HepG2 (cell line): Measurements from ENCODE around the gene CMTM2. TPM values are rescaled to one million over a fixed set of nuclear protein-coding genes. Genes with fewer than 3 reads are reported as not detected.

ENCODE experiments used
- ATAD3A ChIP-seq: sonication (generic); formaldehyde crosslinking; IDR thresholded peaks from 2 replicates; pipeline ENCODE4 v1.4.0; 2020; ENCODE audit warnings: missing genetic modification reagents
- ATF7 ChIP-seq, 2 experiments: fragments of 450-650 bp in 1 of 2; sonication (generic) in 1 of 2; formaldehyde crosslinking in 1 of 2; IDR thresholded peaks; 2 replicates each; pipeline versions ENCODE4 v1.4.0 to v1.6.1; 2016 to 2020; ENCODE audit warnings: antibody characterized with exemption in 1 of 2, mild to moderate bottlenecking in 1 of 2, missing genetic modification reagents in 1 of 2
- CREB1 ChIP-seq, 2 experiments: fragments of 450-650 bp in 1 of 2; IDR thresholded peaks; 2 replicates each; pipeline ENCODE4 v1.6.1; 2016 to 2017; ENCODE audit warnings: control low read depth in 1 of 2, mild to moderate bottlenecking in 1 of 2, missing compliant biosample characterization in 1 of 2, missing genetic modification characterization in 1 of 2
- EEA1 ChIP-seq: sonication (generic); formaldehyde crosslinking; IDR thresholded peaks from 2 replicates; pipeline ENCODE4 v1.5.1; 2020; ENCODE audit warnings: mild to moderate bottlenecking, missing genetic modification reagents, borderline replicate concordance
- ELF3 ChIP-seq: IDR thresholded peaks from 2 replicates; pipeline ENCODE4 v1.6.1; 2016; ENCODE audit warnings: missing genetic modification reagents, missing compliant biosample characterization
- HCFC1 ChIP-seq: fragments of 150-350 bp; IDR thresholded peaks from 2 replicates; pipeline ENCODE4 v1.6.1; 2014; ENCODE audit warnings: low read depth, low read length
- HMG20B ChIP-seq: conservative IDR thresholded peaks from 2 replicates; pipeline ENCODE4 v1.6.1; 2016; ENCODE audit warnings: missing genetic modification reagents, missing compliant biosample characterization
- MAZ ChIP-seq, 2 experiments: sonication (generic) in 1 of 2; formaldehyde crosslinking in 1 of 2; IDR thresholded peaks; 2 replicates each; pipeline versions ENCODE4 v1.5.0 to v1.6.1; 2012 to 2020; ENCODE audit warnings: low read depth in 2 of 2, mild to moderate bottlenecking in 2 of 2, borderline replicate concordance in 1 of 2, improper control_type of control experiment in 1 of 2, low read length in 1 of 2, missing genetic modification reagents in 1 of 2, moderate library complexity in 1 of 2
- MXD4 ChIP-seq: IDR thresholded peaks from 2 replicates; pipeline ENCODE4 v1.6.1; 2016; ENCODE audit warnings: mild to moderate bottlenecking, missing biosample characterization, missing genetic modification reagents
- NFATC3 ChIP-seq: sonication (generic); formaldehyde crosslinking; IDR thresholded peaks from 2 replicates; pipeline ENCODE4 v1.5.1; 2020; ENCODE audit warnings: mild to moderate bottlenecking, missing genetic modification reagents
- PCBP1 ChIP-seq: fragments of 200-400 bp; formaldehyde crosslinking; IDR thresholded peaks from 2 replicates; pipeline ENCODE4 v1.6.1; 2017; ENCODE audit warnings: mild to moderate bottlenecking, low read depth, low read length, borderline replicate concordance
- PHF8 ChIP-seq: sonication (generic); formaldehyde crosslinking; IDR thresholded peaks from 2 replicates; pipeline ENCODE4 v1.5.0; 2020; ENCODE audit warnings: missing genetic modification reagents
- PITX1 ChIP-seq: sonication (generic); formaldehyde crosslinking; IDR thresholded peaks from 2 replicates; pipeline ENCODE4 v1.5.1; 2020; ENCODE audit warnings: mild to moderate bottlenecking, missing genetic modification reagents
- REPIN1 ChIP-seq: sonication (generic); formaldehyde crosslinking; IDR thresholded peaks from 2 replicates; pipeline ENCODE4 v1.8.0; 2022; ENCODE audit warnings: missing genetic modification reagents, low read depth, mild to moderate bottlenecking, borderline replicate concordance
- RFXAP ChIP-seq: sonication (generic); formaldehyde crosslinking; IDR thresholded peaks from 2 replicates; pipeline ENCODE4 v1.4.0; 2020; ENCODE audit warnings: missing genetic modification reagents, borderline replicate concordance
- RNF219 ChIP-seq: sonication (generic); formaldehyde crosslinking; IDR thresholded peaks from 2 replicates; pipeline ENCODE4 v1.5.0; 2020; ENCODE audit warnings: mild to moderate bottlenecking, missing genetic modification reagents
- SIX1 ChIP-seq: sonication (generic); formaldehyde crosslinking; IDR thresholded peaks from 2 replicates; pipeline ENCODE4 v1.4.0; 2020; ENCODE audit warnings: missing genetic modification reagents, borderline replicate concordance
- SMC3 ChIP-seq: IDR thresholded peaks from 2 replicates; pipeline ENCODE4 v1.6.1; 2011; ENCODE audit warnings: low read length, improper control_type of control experiment
- TAF15 ChIP-seq: fragments of 200-400 bp; formaldehyde crosslinking; IDR thresholded peaks from one replicate; pipeline ENCODE4 v1.6.1; 2018; ENCODE audit warnings: mild to moderate bottlenecking, low read depth, low read length; ENCODE audit not compliant: poor library complexity, severe bottlenecking
- ZBTB43 ChIP-seq: sonication (generic); formaldehyde crosslinking; conservative IDR thresholded peaks from 2 replicates; pipeline ENCODE4 v1.4.0; 2020; ENCODE audit warnings: missing genetic modification reagents
- ZKSCAN5 ChIP-seq: sonication (generic); formaldehyde crosslinking; IDR thresholded peaks from 2 replicates; pipeline ENCODE4 v1.5.1; 2020; ENCODE audit warnings: mild to moderate bottlenecking, missing genetic modification reagents
- ZMAT3 ChIP-seq: sonication (generic); formaldehyde crosslinking; conservative IDR thresholded peaks from 2 replicates; pipeline ENCODE4 v1.7.0; 2021; ENCODE audit warnings: missing genetic modification reagents
- ZNF143 ChIP-seq: sonication (generic); formaldehyde crosslinking; IDR thresholded peaks from 2 replicates; pipeline ENCODE4 v1.4.0; 2020; ENCODE audit warnings: missing genetic modification reagents
- ZNF234 ChIP-seq: sonication (generic); formaldehyde crosslinking; conservative IDR thresholded peaks from 2 replicates; pipeline ENCODE4 v1.5.1; 2020; ENCODE audit warnings: mild to moderate bottlenecking, missing genetic modification reagents
- ZNF468 ChIP-seq: sonication (generic); formaldehyde crosslinking; IDR thresholded peaks from 2 replicates; pipeline ENCODE4 v1.8.0; 2022; ENCODE audit warnings: mild to moderate bottlenecking, moderate library complexity, missing genetic modification reagents
- ZNF644 ChIP-seq: IDR thresholded peaks from 2 replicates; pipeline ENCODE4 v1.6.1; 2016; ENCODE audit warnings: low read depth
- ZNF747 ChIP-seq: sonication (generic); formaldehyde crosslinking; IDR thresholded peaks from 2 replicates; pipeline ENCODE4 v1.8.1; 2023; ENCODE audit warnings: missing genetic modification reagents, mild to moderate bottlenecking, borderline replicate concordance
- polyA plus RNA-seq, 8 experiments: library from polyadenylated mRNA; depleted of rRNA in 3 of 8; stranded (reverse) in 7 of 8; unstranded in 1 of 8; fragments of >200 nt; fragmentation: Illumina TruSeq in 4 of 8; extraction: Trizol in 4 of 8; gene quantifications; 2 replicates each; pipeline versions ENCODE4 v1.2.1 to v1.2.3, GENCODE V29; 2011 to 2016; ENCODE audit warnings: low read depth in 4 of 8, missing spikeins in 1 of 8, mixed read lengths in 1 of 8; ENCODE audit not compliant: insufficient read depth in 1 of 8
- total RNA-seq, 5 experiments: library from RNA; depleted of rRNA; stranded (reverse); fragments of >200 nt; fragmentation: Illumina TruSeq; extraction: Trizol; gene quantifications; 2 replicates each; pipeline ENCODE4 v1.2.3, GENCODE V29; 2016; ENCODE audit warnings: low read depth in 1 of 5

The CMTM2 gene
- total and polyA plus RNA-seq, 2 of the 13 experiments (the other 11 are each of a cell fraction or from before 2014, with no cell fraction given), result not detected

- no peak for TF ChIP-seq HMG20B (CRISPR knock-in tag)
- TF ChIP-seq RFXAP (CRISPR knock-in tag), result peak; percentile 10; the same call in 1 of the 2 replicates
- TF ChIP-seq TAF15, result no peak
- TF ChIP-seq SIX1 (CRISPR knock-in tag), result no peak
- TF ChIP-seq ZNF468 (CRISPR knock-in tag), result no peak
- TF ChIP-seq ZMAT3 (CRISPR knock-in tag), result peak; percentile 3; the same call in 1 of the 2 replicates
- TF ChIP-seq SMC3, result no peak
- TF ChIP-seq HCFC1, result no peak
- peak; percentile 95 for TF ChIP-seq ZBTB43
- TF ChIP-seq PITX1 (CRISPR knock-in tag), result no peak; the same call in 1 of the 2 replicates
- TF ChIP-seq ZNF644 (CRISPR knock-in tag), result no peak
- TF ChIP-seq ATAD3A (CRISPR knock-in tag), result no peak
- TF ChIP-seq ZNF747 (CRISPR knock-in tag), result 0 out of 2 replicates have a peak, but pooled peaks have one; percentile 51
- TF ChIP-seq MXD4 (CRISPR knock-in tag), result peak; percentile 75; the same call in 1 of the 2 replicates
- peak; percentile 96 for TF ChIP-seq ZKSCAN5 (CRISPR knock-in tag)
- no peak for TF ChIP-seq EEA1 (CRISPR knock-in tag)
- 0 out of 2 replicates have a peak, but pooled peaks have one; percentile 73 for TF ChIP-seq PCBP1
- 0 out of 2 replicates have a peak, but pooled peaks have one; percentile 26 for TF ChIP-seq MAZ (IDR thresholded peaks at IDR 0.05; ENCODE audit: borderline replicate concordance, low read depth, low read length)
- TF ChIP-seq MAZ (CRISPR knock-in tag; IDR thresholded peaks at IDR 0.05; ENCODE audit: low read depth), result no peak; the same call in 1 of the 2 replicates
- TF ChIP-seq PHF8, result 0 out of 2 replicates have a peak, but pooled peaks have one; percentile 7
- TF ChIP-seq ZNF143, result no peak
- TF ChIP-seq ZNF234 (CRISPR knock-in tag), result no peak
- no peak for TF ChIP-seq RNF219
- no peak for TF ChIP-seq NFATC3 (CRISPR knock-in tag)
- TF ChIP-seq ATF7 (IDR thresholded peaks at IDR 0.05), result no peak
- 0 out of 2 replicates have a peak, but pooled peaks have one; percentile 27 for TF ChIP-seq ATF7 (CRISPR knock-in tag; IDR thresholded peaks at IDR 0.05)
- TF ChIP-seq REPIN1 (CRISPR knock-in tag), result no peak
- TF ChIP-seq ELF3, result no peak
- TF ChIP-seq CREB1 (IDR thresholded peaks at IDR 0.05), result no peak
- no peak for TF ChIP-seq CREB1 (CRISPR knock-in tag; IDR thresholded peaks at IDR 0.05)
These were observed 24.5 kb downstream of the CMTM2 start (continued) for GRCh38 chr16:66603537-66604375.
